ENCODE measurements around the gene TCF7. TPM values are rescaled to one million over a fixed set of nuclear protein-coding genes. Genes with fewer than 3 reads are reported as not detected.

Gene TCF7
- total and polyA plus RNA-seq, 2 of the 13 experiments (the other 11 are each of a cell fraction or from before 2014, with no cell fraction given): 6.3 to 6.8 TPM

DNA sequence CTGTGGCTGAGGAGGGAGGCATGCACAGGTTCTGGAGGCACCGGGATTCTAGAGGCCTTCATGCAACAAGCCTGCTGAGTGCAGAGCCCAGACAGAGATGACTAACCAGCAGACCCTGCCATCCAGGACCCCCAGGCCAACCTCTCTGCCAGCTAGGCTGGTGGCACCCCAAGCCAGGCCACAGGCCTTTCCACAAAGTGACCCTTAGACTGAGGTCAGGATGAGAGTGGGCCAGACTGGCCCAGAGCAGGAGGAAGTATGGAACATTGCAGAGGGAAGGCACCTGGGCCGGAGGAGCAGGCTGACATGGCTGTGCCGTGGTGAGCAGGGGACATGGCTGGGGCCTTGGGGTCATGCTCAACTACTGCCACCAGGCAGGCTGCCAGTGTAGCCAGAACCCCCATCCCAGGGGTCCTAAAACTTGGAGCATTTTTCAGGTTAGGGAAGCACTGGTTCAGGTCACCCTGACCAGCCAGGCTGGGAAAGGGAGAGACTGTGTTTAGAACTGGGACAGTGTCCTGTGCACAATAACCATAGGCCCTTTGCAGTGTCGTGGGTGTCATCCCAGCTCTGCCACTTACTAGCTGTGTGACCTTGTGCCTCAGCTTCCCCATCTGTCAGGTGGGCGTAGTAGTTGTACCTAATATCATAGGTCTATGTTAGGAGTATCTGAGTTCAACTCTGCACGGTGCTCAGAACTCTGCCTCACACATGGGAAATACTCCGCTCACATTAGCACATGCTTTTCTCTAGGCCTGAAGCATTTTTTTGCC, 17.3 kb downstream of the TCF7 start:
- BruUV-seq (replicated peaks): no TSS peak
- H4K20me1 ChIP-seq (ENCODE audit: insufficient read depth, low read length): no peaks in the 10 kb centered on the region
- peaks cover 8 to 42% of the 10 kb centered on the region in 2 experiments; a peak in 4 of 5 replicates for H3K36me3 ChIP-seq (replicated peaks in 1 of 2; ENCODE audit: control insufficient read depth in 1 of 2, insufficient read depth in 2 of 2, low read length in 2 of 2)
- no peak overlapping the region for H3K4me3 ChIP-seq (replicated peaks in 1 of 3; ENCODE audit: insufficient read depth in 1 of 3, low read depth in 2 of 3, low read length in 3 of 3)
- no peak overlapping the region for H2AFZ ChIP-seq (ENCODE audit: low read length)
- intact Hi-C loops (cut with micrococcal nuclease; ENCODE audit: unreplicated experiment) (no loop called here), in situ Hi-C loops (cut with HindIII; ENCODE audit: extremely low pct_ligation_motif_present, low pct_unique_long_range_greater_than_20kb) (no loop called here)
- ChIA-PET POLR2A (no interaction called here), CTCF (ENCODE audit: low intra/inter-chr PET ratio, low total read pairs) (no interaction called here)
- no peak overlapping the region for H3K9ac ChIP-seq (ENCODE audit: insufficient read depth, low read depth, low read length)
- DNase-seq (ENCODE audit: low spot score): no peak
- no peaks in the 10 kb centered on the region for H3K4me1 ChIP-seq (ENCODE audit: insufficient read depth, low read length)
- H3K27me3 ChIP-seq (ENCODE audit: control insufficient read depth in 1 of 2, insufficient read depth in 2 of 2, low read length in 2 of 2): no peaks in the 10 kb centered on the region
- WGBS (ENCODE audit: low lambda C conversion rate): 90% methylated on average over 6 of the region's 7 CpGs
- no peaks in the 10 kb centered on the region for H3K9me3 ChIP-seq (ENCODE audit: low read length)
- TF ChIP-seq ZNF136 (CRISPR knock-in tag; IDR thresholded peaks at IDR 0.05; ENCODE audit: low read depth): no peak
- TF ChIP-seq AGO2 (optimal IDR thresholded peaks at IDR 0.05; ENCODE audit: low read depth, low read length): peak; percentile 35
- TF ChIP-seq POLR2G (IDR thresholded peaks at IDR 0.05; ENCODE audit: low read depth, low read length): peak; percentile 23; the same call in 1 of the 2 replicates
- TF ChIP-seq, protein P1, sequence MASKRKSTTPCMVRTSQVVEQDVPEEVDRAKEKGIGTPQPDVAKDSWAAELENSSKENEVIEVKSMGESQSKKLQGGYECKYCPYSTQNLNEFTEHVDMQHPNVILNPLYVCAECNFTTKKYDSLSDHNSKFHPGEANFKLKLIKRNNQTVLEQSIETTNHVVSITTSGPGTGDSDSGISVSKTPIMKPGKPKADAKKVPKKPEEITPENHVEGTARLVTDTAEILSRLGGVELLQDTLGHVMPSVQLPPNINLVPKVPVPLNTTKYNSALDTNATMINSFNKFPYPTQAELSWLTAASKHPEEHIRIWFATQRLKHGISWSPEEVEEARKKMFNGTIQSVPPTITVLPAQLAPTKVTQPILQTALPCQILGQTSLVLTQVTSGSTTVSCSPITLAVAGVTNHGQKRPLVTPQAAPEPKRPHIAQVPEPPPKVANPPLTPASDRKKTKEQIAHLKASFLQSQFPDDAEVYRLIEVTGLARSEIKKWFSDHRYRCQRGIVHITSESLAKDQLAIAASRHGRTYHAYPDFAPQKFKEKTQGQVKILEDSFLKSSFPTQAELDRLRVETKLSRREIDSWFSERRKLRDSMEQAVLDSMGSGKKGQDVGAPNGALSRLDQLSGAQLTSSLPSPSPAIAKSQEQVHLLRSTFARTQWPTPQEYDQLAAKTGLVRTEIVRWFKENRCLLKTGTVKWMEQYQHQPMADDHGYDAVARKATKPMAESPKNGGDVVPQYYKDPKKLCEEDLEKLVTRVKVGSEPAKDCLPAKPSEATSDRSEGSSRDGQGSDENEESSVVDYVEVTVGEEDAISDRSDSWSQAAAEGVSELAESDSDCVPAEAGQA (IDR thresholded peaks at IDR 0.05; ENCODE audit: low read depth): no peak
- TF ChIP-seq, protein P1 (CRISPR knock-in tag; IDR thresholded peaks at IDR 0.05; ENCODE audit: borderline replicate concordance): no peak
- H3K4me2 ChIP-seq (ENCODE audit: low read depth, low read length): no peak overlapping the region
- no peak for ATAC-seq
- FAIRE-seq: no peak
- H3K27ac ChIP-seq (ENCODE audit: extremely low read length, insufficient read depth, low read length): no peak overlapping the region
- H3K79me2 ChIP-seq (ENCODE audit: insufficient read depth, low read length): no peaks in the 10 kb centered on the region

Measured in HepG2 (cell line).